ENCODE measurements around the gene DDX49.

DNA sequence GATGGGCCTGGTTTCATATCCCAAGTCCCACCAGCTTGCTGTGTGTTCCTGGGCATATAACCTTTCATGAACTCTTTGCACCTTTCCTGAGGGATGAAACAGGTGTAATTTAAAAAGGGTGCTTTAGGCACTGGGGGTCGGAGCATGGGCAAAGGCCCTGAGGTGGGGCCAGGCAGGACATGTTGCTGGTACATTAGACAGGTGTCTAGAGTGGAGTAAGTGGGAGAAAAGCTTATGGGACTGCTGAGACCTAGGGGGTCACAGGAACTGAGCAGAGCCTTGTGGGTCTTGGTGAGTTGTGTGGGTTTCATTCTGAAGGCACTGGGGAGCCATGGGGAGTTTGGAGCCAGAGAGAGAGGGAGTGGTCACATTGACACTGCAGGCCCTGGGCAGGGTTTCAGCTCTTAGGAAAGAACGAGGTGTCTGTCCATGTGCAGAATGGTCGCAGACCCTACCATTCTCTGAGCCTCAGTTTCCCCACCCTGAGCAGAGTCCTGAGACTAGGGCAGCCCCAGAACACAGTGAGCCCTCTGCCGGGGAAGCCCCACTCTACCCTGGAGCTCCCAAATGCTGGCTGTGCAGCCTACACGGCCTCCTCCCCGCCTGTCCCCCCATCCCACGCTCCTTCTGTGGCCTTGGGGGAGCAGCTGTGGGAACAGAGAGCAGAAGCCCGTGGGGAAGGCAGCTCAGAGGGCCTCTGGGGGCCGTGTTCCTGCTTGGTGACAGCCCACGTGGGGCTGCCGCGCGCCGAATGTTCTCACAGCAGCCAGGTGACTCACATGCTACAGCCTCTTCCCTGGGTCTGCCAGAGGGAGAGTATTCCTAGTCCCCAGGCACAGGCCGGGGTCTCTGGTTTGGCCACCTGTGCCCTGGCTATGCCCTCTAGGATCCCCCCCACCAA lies 28.8 kb downstream of the DDX49 start:
- TF ChIP-seq EZH2 (IDR thresholded peaks at IDR 0.05; ENCODE audit: insufficient read depth, poor library complexity, severe bottlenecking) (no peak), EZH2phosphoT487 (IDR thresholded peaks at IDR 0.05; ENCODE audit: insufficient read depth, low read depth) (no peak)

Data from GM23248 (cell line).